Measurements from ENCODE around the gene CRYBG1. TPM values are rescaled to one million over a fixed set of nuclear protein-coding genes. Genes with fewer than 3 reads are reported as not detected.

The CRYBG1 gene
- total RNA-seq, 5 donors from 2014 or later (not counting 1 experiment from before 2014, with no cell fraction given), result 26.4 to 50.1 (median 38.0) TPM

GRCh38 chr6:106539936-106540335, 179.4 kb downstream of the CRYBG1 start:
- peaks cover 2 to 39% of the 10 kb centered on the region in 2 donors for H3K36me3 ChIP-seq (ENCODE audit: control insufficient read depth in 2 of 2, extremely low read depth in 1 of 2, insufficient read depth in 1 of 2, low read length in 1 of 2)
- no peak overlapping the region for H3K27ac ChIP-seq (ENCODE audit: low read length)
- Mint-ChIP-seq H3K9me3 (no peaks in the 10 kb centered on the region), H3K27me3 (no peaks in the 10 kb centered on the region), H3K4me3 (no peak overlapping the region), H3K27ac (peak overlapping the region; percentile 69 to 91), H3K4me1 (peaks cover 52 to 55% (median 54%) of the 10 kb centered on the region in 3 donors), H3K36me3 (peaks cover 55% of the 10 kb centered on the region)
- ChIA-PET POLR2A (interaction anchor here (0.5 to 1.3 kb wide), 6 partner anchors 8 to 25 kb away, joined by 3 to 7 read pairs (median 4); no protein-coding TSS in a partner anchor), CTCF (interaction anchor here (0.6 to 2.4 kb wide), 6 partner anchors 18 to 975 kb away, joined by 3 to 11 read pairs (median 5); no protein-coding TSS in a partner anchor)
- ATAC-seq (replicated peaks in 1 of 4), result no peak
- H3K27me3 ChIP-seq (replicated peaks in 1 of 2; ENCODE audit: control insufficient read depth in 2 of 2, extremely low read depth in 1 of 2, insufficient read depth in 2 of 2, low read length in 1 of 2), result no peaks in the 10 kb centered on the region
- DNase-seq, result no peak
- 92% methylated on average over 8 of the region's 9 CpGs for WGBS (ENCODE audit: insufficient coverage)
- peaks cover 16% of the 10 kb centered on the region in 2 experiments for H3K4me1 ChIP-seq (ENCODE audit: control insufficient read depth in 1 of 2, extremely low read depth in 1 of 2, insufficient read depth in 2 of 2, low read length in 2 of 2)
- H3K9me3 ChIP-seq, result no peaks in the 10 kb centered on the region
- no peak overlapping the region for H3K4me3 ChIP-seq (ENCODE audit: control insufficient read depth in 1 of 2, extremely low read depth in 1 of 2, low read length in 1 of 2)

GRCh38 chr6:106540432-106540831, 179.9 kb downstream of the CRYBG1 start:
- Histone ChIP-seq H3K27me3 (replicated peaks in 1 of 2; ENCODE audit: control insufficient read depth in 2 of 2, extremely low read depth in 1 of 2, insufficient read depth in 2 of 2, low read length in 1 of 2) (no peaks in the 10 kb centered on the region), H3K36me3 (ENCODE audit: control insufficient read depth in 2 of 2, extremely low read depth in 1 of 2, insufficient read depth in 1 of 2, low read length in 1 of 2) (peaks cover 2 to 40% of the 10 kb centered on the region in 2 donors), H3K9me3 (no peaks in the 10 kb centered on the region), H3K27ac (ENCODE audit: low read length) (no peak overlapping the region), H3K4me3 (ENCODE audit: control insufficient read depth in 1 of 2, extremely low read depth in 1 of 2, low read length in 1 of 2) (no peak overlapping the region), H3K4me1 (ENCODE audit: control insufficient read depth in 1 of 2, extremely low read depth in 1 of 2, insufficient read depth in 2 of 2, low read length in 2 of 2) (peaks cover 16% of the 10 kb centered on the region in 2 experiments)
- Mint-ChIP-seq H3K27me3 (no peaks in the 10 kb centered on the region), H3K27ac (peak overlapping the region in 1 of 2 donors; percentile 69), H3K9me3 (no peaks in the 10 kb centered on the region), H3K4me1 (peaks cover 52 to 55% (median 52%) of the 10 kb centered on the region in 3 donors), H3K4me3 (no peak overlapping the region), H3K36me3 (peaks cover 54% of the 10 kb centered on the region)
- ATAC-seq (replicated peaks in 1 of 4) (no peak), DNase-seq (no peak)
- POLR2A ChIA-PET, result interaction anchor here (0.5 to 1.3 kb wide), 8 partner anchors 9 to 573 kb away, joined by 3 to 5 read pairs (median 4); no protein-coding TSS in a partner anchor
- CTCF ChIA-PET, result interaction anchor here (0.6 to 2.4 kb wide), 7 partner anchors 16 to 50 kb away, joined by 3 to 11 read pairs (median 4); no protein-coding TSS in a partner anchor

DNA sequence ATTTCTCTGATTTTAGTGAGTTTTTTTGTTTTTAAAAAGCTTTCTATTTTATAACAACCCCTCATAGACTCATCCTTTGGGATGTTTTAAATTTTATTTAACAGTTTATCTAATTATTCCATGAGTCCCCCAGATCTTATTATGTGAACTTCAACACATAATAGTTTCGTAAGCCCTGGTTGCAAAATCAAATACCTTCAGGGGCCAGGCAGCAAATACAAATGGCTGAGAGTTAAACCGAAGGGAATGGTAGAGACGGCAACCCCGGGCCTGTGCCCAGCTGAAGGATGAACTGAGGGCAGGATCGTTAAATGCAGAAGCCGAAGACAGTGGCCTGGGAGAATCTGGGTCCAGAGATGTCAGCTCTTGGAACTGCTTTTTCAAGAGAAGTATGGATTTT, 180.4 kb downstream of the CRYBG1 start:
- H3K27me3 Mint-ChIP-seq, result no peaks in the 10 kb centered on the region
- DNase-seq, result no peak
- no peak overlapping the region for H3K4me3 Mint-ChIP-seq
- Histone ChIP-seq H3K36me3 (ENCODE audit: control insufficient read depth in 2 of 2, extremely low read depth in 1 of 2, insufficient read depth in 1 of 2, low read length in 1 of 2) (peaks cover 2 to 43% of the 10 kb centered on the region in 2 donors), H3K27me3 (replicated peaks in 1 of 2; ENCODE audit: control insufficient read depth in 2 of 2, extremely low read depth in 1 of 2, insufficient read depth in 2 of 2, low read length in 1 of 2) (no peaks in the 10 kb centered on the region), H3K4me1 (ENCODE audit: control insufficient read depth in 1 of 2, extremely low read depth in 1 of 2, insufficient read depth in 2 of 2, low read length in 2 of 2) (peaks cover 16 to 19% of the 10 kb centered on the region in 2 experiments), H3K9me3 (no peaks in the 10 kb centered on the region), H3K27ac (ENCODE audit: low read length) (no peak overlapping the region), H3K4me3 (ENCODE audit: control insufficient read depth in 1 of 2, extremely low read depth in 1 of 2, low read length in 1 of 2) (no peak overlapping the region)
- peak overlapping the region in 1 of 2 donors; percentile 68 for H3K27ac Mint-ChIP-seq
- no peak for ATAC-seq (replicated peaks in 1 of 4)
- WGBS (ENCODE audit: insufficient coverage), result 100% methylated on average over 6 of the region's 6 CpGs
- no peaks in the 10 kb centered on the region for H3K9me3 Mint-ChIP-seq
- CTCF ChIA-PET, result interaction anchor here (0.6 to 2.4 kb wide), 6 partner anchors 16 to 51 kb away, joined by 3 to 11 read pairs (median 4); no protein-coding TSS in a partner anchor
- peaks cover 54 to 56% (median 54%) of the 10 kb centered on the region in 3 donors for H3K4me1 Mint-ChIP-seq
- POLR2A ChIA-PET, result interaction anchor here (0.5 to 1.3 kb wide), 4 partner anchors 19 to 573 kb away, joined by 3 to 5 read pairs (median 4); no protein-coding TSS in a partner anchor
- H3K36me3 Mint-ChIP-seq, result peaks cover 54% of the 10 kb centered on the region

DNA sequence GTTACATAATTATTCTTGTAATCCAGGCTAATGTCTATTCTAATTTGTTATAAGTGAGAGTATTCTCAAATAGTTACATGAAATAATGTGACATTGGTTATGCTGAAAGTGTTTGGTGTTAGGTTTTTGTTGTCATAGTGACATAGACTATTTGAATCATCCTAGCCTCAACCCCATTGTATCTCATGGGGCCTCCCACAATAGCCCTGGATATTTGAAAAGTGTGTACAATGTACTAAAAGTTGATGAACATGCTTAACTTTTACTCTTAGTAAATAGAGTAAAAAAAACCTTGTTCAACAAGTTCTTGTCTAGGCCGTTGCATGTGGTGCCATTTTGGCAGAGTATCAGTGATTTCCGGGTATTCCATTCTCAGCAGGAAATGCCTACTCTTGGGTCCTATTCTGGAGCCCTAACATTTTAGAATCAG, 185.8 kb downstream of the CRYBG1 start:
- DNase-seq, result no peak

GRCh38 chr6:106546691-106547414, 186.3 kb downstream of the CRYBG1 start:
- POLR2A ChIA-PET, result interaction anchor here in 1 of 2 donors (0.7 kb wide), 1 partner anchor 21 kb away, joined by 4 read pairs; no protein-coding TSS in a partner anchor

More for the DNA sequence above, 185.8 kb downstream of the CRYBG1 start:
- Mint-ChIP-seq H3K4me3 (no peak overlapping the region), H3K27me3 (no peaks in the 10 kb centered on the region), H3K4me1 (peaks cover 26 to 45% (median 41%) of the 10 kb centered on the region in 3 donors), H3K9me3 (no peaks in the 10 kb centered on the region), H3K36me3 (peaks cover 66% of the 10 kb centered on the region), H3K27ac (peak overlapping the region; percentile 83 to 89)
- peak overlapping the region; percentile 27 for H3K27ac ChIP-seq (ENCODE audit: low read length)
- H3K36me3 ChIP-seq (ENCODE audit: control insufficient read depth in 2 of 2, extremely low read depth in 1 of 2, insufficient read depth in 1 of 2, low read length in 1 of 2), result peaks cover 2 to 64% of the 10 kb centered on the region in 2 donors
- no peaks in the 10 kb centered on the region for H3K9me3 ChIP-seq
- no peak for ATAC-seq (replicated peaks in 1 of 4)
- ChIA-PET POLR2A (interaction anchor here (0.6 to 1.0 kb wide), 4 partner anchors 19 to 98 kb away, joined by 3 to 4 read pairs (median 4); no protein-coding TSS in a partner anchor), CTCF (interaction anchor here in 1 of 2 donors (0.9 to 1.0 kb wide), 2 partner anchors 37 to 101 kb away, joined by 3 to 5 read pairs; no protein-coding TSS in a partner anchor)
- no peak overlapping the region for H3K4me3 ChIP-seq (ENCODE audit: control insufficient read depth in 1 of 2, extremely low read depth in 1 of 2, low read length in 1 of 2)
- no peaks in the 10 kb centered on the region for H3K27me3 ChIP-seq (replicated peaks in 1 of 2; ENCODE audit: control insufficient read depth in 2 of 2, extremely low read depth in 1 of 2, insufficient read depth in 2 of 2, low read length in 1 of 2)
- H3K4me1 ChIP-seq (ENCODE audit: control insufficient read depth in 1 of 2, extremely low read depth in 1 of 2, insufficient read depth in 2 of 2, low read length in 2 of 2), result peaks cover 3 to 5% of the 10 kb centered on the region in 2 experiments
- 80% methylated on average over 2 of the region's 2 CpGs for WGBS (ENCODE audit: insufficient coverage)

More at GRCh38 chr6:106546691-106547414, 186.3 kb downstream of the CRYBG1 start:
- Mint-ChIP-seq H3K27me3 (no peaks in the 10 kb centered on the region), H3K27ac (peak overlapping the region; percentile 83 to 89), H3K4me3 (no peak overlapping the region), H3K4me1 (peaks cover 26 to 48% (median 41%) of the 10 kb centered on the region in 3 donors), H3K9me3 (no peaks in the 10 kb centered on the region), H3K36me3 (peaks cover 70% of the 10 kb centered on the region)
- CTCF ChIA-PET, result interaction anchor here in 1 of 2 donors (1.0 kb wide), 1 partner anchor 38 kb away, joined by 5 read pairs; no protein-coding TSS in a partner anchor
- no peak overlapping the region for H3K4me3 ChIP-seq (ENCODE audit: control insufficient read depth in 1 of 2, extremely low read depth in 1 of 2, low read length in 1 of 2)
- ATAC-seq (replicated peaks in 1 of 4) (peak in 1 of 4 experiments; percentile 51), DNase-seq (no peak)
- H3K36me3 ChIP-seq (ENCODE audit: control insufficient read depth in 2 of 2, extremely low read depth in 1 of 2, insufficient read depth in 1 of 2, low read length in 1 of 2), result peaks cover 2 to 64% of the 10 kb centered on the region in 2 donors
- no peaks in the 10 kb centered on the region for H3K27me3 ChIP-seq (replicated peaks in 1 of 2; ENCODE audit: control insufficient read depth in 2 of 2, extremely low read depth in 1 of 2, insufficient read depth in 2 of 2, low read length in 1 of 2)
- H3K9me3 ChIP-seq, result no peaks in the 10 kb centered on the region
- peak overlapping the region; percentile 27 for H3K27ac ChIP-seq (ENCODE audit: low read length)
- peaks cover 3 to 5% of the 10 kb centered on the region in 2 experiments for H3K4me1 ChIP-seq (ENCODE audit: control insufficient read depth in 1 of 2, extremely low read depth in 1 of 2, insufficient read depth in 2 of 2, low read length in 2 of 2)
- WGBS (ENCODE audit: insufficient coverage), result 100% methylated on average over 1 of the region's 5 CpGs
